Measurements from ENCODE around the gene GPHN. TPM values are rescaled to one million over a fixed set of nuclear protein-coding genes. Genes with fewer than 3 reads are reported as not detected.

GPHN gene
- total and polyA plus RNA-seq, 2 of the 8 experiments (the other 6 are each of a cell fraction or from before 2014, with no cell fraction given), result 6.0 to 16.0 TPM

GRCh38 chr14:67221248-67221981 is 713.5 kb downstream of the GPHN start:
- H2BK12ac ChIP-seq (ENCODE audit: low read depth, low read length), result no peak overlapping the region
- H4K8ac ChIP-seq (ENCODE audit: extremely low read depth, insufficient read depth, low read length), result no peak overlapping the region
- DNase-seq (ENCODE audit: low read depth in 1 of 2, low spot score in 2 of 2) (no peak), FAIRE-seq (no peak)
- no peak overlapping the region for H3K9ac ChIP-seq (replicated peaks in 1 of 4; ENCODE audit: extremely low read depth in 1 of 4, low read depth in 3 of 4, low read length in 3 of 4)
- H3K79me2 ChIP-seq (ENCODE audit: control insufficient read depth in 1 of 2, insufficient read depth in 2 of 2, low read length in 2 of 2), result no peaks in the 10 kb centered on the region
- H3K4me2 ChIP-seq (ENCODE audit: insufficient read depth in 1 of 2, low read depth in 2 of 2, low read length in 2 of 2), result no peak overlapping the region
- no peaks in the 10 kb centered on the region for H3K23me2 ChIP-seq (ENCODE audit: low read depth, low read length)
- no peak overlapping the region for H2BK20ac ChIP-seq (ENCODE audit: low read length)
- H3K23ac ChIP-seq (ENCODE audit: insufficient read length), result no peak overlapping the region
- no peak overlapping the region for H4K5ac ChIP-seq (ENCODE audit: insufficient read length, low read depth, low read length)
- H2BK15ac ChIP-seq (ENCODE audit: low read length), result no peak overlapping the region
- H4K91ac ChIP-seq (replicated peaks; ENCODE audit: insufficient read length, low read length), result no peak overlapping the region
- H2BK120ac ChIP-seq (replicated peaks; ENCODE audit: low read depth, low read length), result no peak overlapping the region
- ChIA-PET CTCF (ENCODE audit: partially characterized antibody) (interaction anchor here (0.6 to 2.4 kb wide), 3 partner anchors 10 to 55 kb away, joined by 3 to 7 read pairs (median 3); no protein-coding TSS in a partner anchor), POLR2A (ENCODE audit: partially characterized antibody) (interaction anchor here (1.1 kb wide), 1 partner anchor 20 kb away, joined by 3 read pairs; the partner anchor contains the start of gene PALS1)
- no peaks in the 10 kb centered on the region for H3K4me1 ChIP-seq (replicated peaks in 1 of 4; ENCODE audit: control insufficient read depth in 3 of 4, insufficient read depth in 4 of 4, low read length in 3 of 4)
- H3K18ac ChIP-seq (ENCODE audit: extremely low read depth, low read length), result no peak overlapping the region
- H3K4ac ChIP-seq (replicated peaks; ENCODE audit: insufficient read length, low read depth, low read length), result no peak overlapping the region
- no peak overlapping the region for H2BK5ac ChIP-seq (ENCODE audit: low read depth, low read length)
- H3K14ac ChIP-seq (ENCODE audit: insufficient read length), result no peak overlapping the region
- H2AK5ac ChIP-seq (ENCODE audit: low read depth, low read length), result no peak overlapping the region
- no peaks in the 10 kb centered on the region for H3K36me3 ChIP-seq (ENCODE audit: control insufficient read depth in 2 of 4, insufficient read depth in 4 of 4, low read length in 3 of 4)
- H3K4me3 ChIP-seq (ENCODE audit: extremely low read depth in 1 of 4, insufficient read depth in 2 of 4, low read depth in 3 of 4, low read length in 4 of 4), result no peak overlapping the region
- no peak for TF ChIP-seq KDM4A (IDR thresholded peaks at IDR 0.05; ENCODE audit: low read depth, low read length, severe bottlenecking)
- H4K20me1 ChIP-seq (replicated peaks in 1 of 2; ENCODE audit: control insufficient read depth in 1 of 2, insufficient read depth in 2 of 2, low read length in 2 of 2), result no peaks in the 10 kb centered on the region
- H2AFZ ChIP-seq (ENCODE audit: low read length), result no peak overlapping the region
- 87% methylated on average over 6 of the region's 6 CpGs; no CpG with 5 or more reads in 1 of the 2 experiments for WGBS, 2 experiments (ENCODE audit: extremely low coverage in 1 of 2, insufficient coverage in 1 of 2, insufficient read length in 1 of 2, insufficient replicate concordance in 2 of 2, low coverage in 1 of 2, low lambda C conversion rate in 2 of 2, missing lambda C conversion rate in 1 of 2)
- no peak overlapping the region for H3K56ac ChIP-seq (replicated peaks; ENCODE audit: insufficient read length, low read depth, low read length)
- H3K79me1 ChIP-seq (ENCODE audit: low read depth, low read length), result no peaks in the 10 kb centered on the region
- no peaks in the 10 kb centered on the region for H3K9me3 ChIP-seq (ENCODE audit: insufficient read depth in 2 of 2, low read depth in 1 of 2, low read length in 1 of 2)
- no peaks in the 10 kb centered on the region for H3K27me3 ChIP-seq (replicated peaks in 1 of 4; ENCODE audit: control insufficient read depth in 3 of 4, extremely low read depth in 1 of 4, insufficient read depth in 3 of 4, low read length in 3 of 4)
- no peak overlapping the region for H3K27ac ChIP-seq (ENCODE audit: low read depth, low read length)

All from H1 (cell line).